Left ventricle myocardium inferior (tissue), 1 donor: Measurements from ENCODE around the gene C1QTNF5. TPM values are rescaled to one million over a fixed set of nuclear protein-coding genes. Genes with fewer than 3 reads are reported as not detected.

Experiments
- DNase-seq: peaks from one replicate; pipeline ENCODE4 v3.0.0-alpha.2; 2020
- H3K27ac ChIP-seq: fragments of 200-600 bp; replicated peaks from 2 replicates; pipeline ENCODE4 v1.8.0; 2021
- H3K27me3 ChIP-seq: fragments of 200-600 bp; 2 replicates; pipeline ENCODE4 v1.8.0; 2021; ENCODE audit warnings: low read depth
- H3K36me3 ChIP-seq: fragments of 200-600 bp; 2 replicates; pipeline ENCODE4 v1.8.0; 2021
- H3K4me1 ChIP-seq: fragments of 200-600 bp; 2 replicates; pipeline ENCODE4 v1.8.0; 2021
- H3K4me3 ChIP-seq: fragments of 200-600 bp; 2 replicates; pipeline ENCODE4 v1.8.0; 2021; ENCODE audit warnings: mild to moderate bottlenecking, moderate library complexity
- H3K9me3 ChIP-seq: fragments of 200-600 bp; replicated peaks from 2 replicates; pipeline ENCODE4 v1.8.0; 2021
- intact Hi-C: fragments of 100-400 bp; cut with micrococcal nuclease; formaldehyde crosslinking; loops from one replicate; pipeline ENCODE4 v1.11.0; 2022
- microRNA-seq: library from miRNA; unstranded; fragments of <30 nt; microRNA quantifications from one replicate; pipeline ENCODE4 v1.2.0, GENCODE V29; 2020
- total RNA-seq: library from RNA; stranded (reverse); fragmentation: NEBNext Ultra II Directional; extraction: Animal tissue kit (Norgen Biotek cat#: 25700); gene quantifications from one replicate; pipeline ENCODE4 v1.2.1, GENCODE V29; 2021
- TF ChIP-seq, protein P1 (sequence below): fragments of 200-600 bp; IDR thresholded peaks from 2 replicates; pipeline ENCODE4 v1.8.0; 2021; ENCODE audit warnings: antibody characterized with exemption, mild to moderate bottlenecking, borderline replicate concordance
- donor health status: DM: no; HTN: yes; CAD: no; lungs with severe emphysema.

Gene C1QTNF5
- total RNA-seq, 1 donor from 2014 or later, result 14.4 TPM

DNA sequence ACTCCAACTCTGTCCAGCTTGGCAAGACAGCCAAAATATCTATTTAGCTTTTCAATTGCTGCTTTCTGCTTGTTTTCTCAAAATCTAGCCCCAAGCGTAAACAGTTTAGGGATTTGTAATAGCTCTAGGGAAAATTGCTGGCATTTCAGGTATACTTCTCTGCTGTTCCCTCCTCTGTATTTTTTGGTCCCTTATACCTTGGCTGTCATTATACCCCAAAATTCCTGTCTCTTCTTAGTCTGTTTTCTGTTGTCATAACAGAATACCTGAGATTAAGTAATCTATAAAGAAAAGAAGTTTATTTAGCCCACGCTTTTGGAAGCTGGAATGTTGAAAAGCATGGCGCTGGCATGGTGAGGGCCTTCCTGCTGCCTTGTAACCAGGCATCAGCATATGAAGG, 47.2 kb downstream of the C1QTNF5 start:
- Histone ChIP-seq H3K4me3 (no peak overlapping the region), H3K9me3 (peaks cover 8% of the 10 kb centered on the region), H3K4me1 (peaks cover 16% of the 10 kb centered on the region), H3K27me3 (no peaks in the 10 kb centered on the region), H3K36me3 (peaks cover 39% of the 10 kb centered on the region), H3K27ac (no peak overlapping the region)
- intact Hi-C loops, result no loop called here
- TF ChIP-seq, protein P1, sequence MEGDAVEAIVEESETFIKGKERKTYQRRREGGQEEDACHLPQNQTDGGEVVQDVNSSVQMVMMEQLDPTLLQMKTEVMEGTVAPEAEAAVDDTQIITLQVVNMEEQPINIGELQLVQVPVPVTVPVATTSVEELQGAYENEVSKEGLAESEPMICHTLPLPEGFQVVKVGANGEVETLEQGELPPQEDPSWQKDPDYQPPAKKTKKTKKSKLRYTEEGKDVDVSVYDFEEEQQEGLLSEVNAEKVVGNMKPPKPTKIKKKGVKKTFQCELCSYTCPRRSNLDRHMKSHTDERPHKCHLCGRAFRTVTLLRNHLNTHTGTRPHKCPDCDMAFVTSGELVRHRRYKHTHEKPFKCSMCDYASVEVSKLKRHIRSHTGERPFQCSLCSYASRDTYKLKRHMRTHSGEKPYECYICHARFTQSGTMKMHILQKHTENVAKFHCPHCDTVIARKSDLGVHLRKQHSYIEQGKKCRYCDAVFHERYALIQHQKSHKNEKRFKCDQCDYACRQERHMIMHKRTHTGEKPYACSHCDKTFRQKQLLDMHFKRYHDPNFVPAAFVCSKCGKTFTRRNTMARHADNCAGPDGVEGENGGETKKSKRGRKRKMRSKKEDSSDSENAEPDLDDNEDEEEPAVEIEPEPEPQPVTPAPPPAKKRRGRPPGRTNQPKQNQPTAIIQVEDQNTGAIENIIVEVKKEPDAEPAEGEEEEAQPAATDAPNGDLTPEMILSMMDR, result no peak
- DNase-seq, result no peak

DNA sequence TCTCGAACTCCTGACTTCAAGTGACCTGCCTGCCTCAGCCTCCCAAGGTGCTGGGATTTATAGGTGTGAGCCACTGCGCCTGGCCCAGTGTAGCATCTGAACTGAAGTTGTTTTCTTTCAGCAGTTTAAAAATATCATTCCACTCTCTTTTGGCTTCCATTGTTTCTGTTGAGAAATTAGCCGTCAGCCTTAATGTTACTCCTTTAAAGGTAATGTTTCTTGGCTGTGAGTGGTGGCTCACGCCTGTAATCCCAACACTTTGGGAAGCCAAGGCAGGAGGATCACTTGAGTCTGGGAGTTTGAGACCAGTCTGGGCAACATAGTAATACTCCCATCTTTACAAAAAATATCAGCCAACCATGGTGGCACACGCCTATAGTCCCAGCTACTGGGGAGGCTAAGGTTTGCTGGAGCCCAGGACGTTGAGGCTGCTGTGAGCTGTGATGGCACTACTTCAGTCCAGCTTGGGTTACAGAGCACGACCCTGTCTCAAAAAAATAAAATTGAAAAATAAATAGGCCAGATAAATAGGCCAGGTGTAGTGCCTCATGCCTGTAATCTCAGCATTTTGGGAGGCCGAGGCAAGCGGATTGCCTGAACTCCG, 49.7 kb downstream of the C1QTNF5 start:
- intact Hi-C loops, result no loop called here
- Histone ChIP-seq H3K36me3 (peaks cover 35% of the 10 kb centered on the region), H3K27me3 (no peaks in the 10 kb centered on the region), H3K4me1 (no peaks in the 10 kb centered on the region), H3K27ac (no peak overlapping the region), H3K9me3 (peaks cover 8% of the 10 kb centered on the region), H3K4me3 (no peak overlapping the region)
- DNase-seq, result no peak
- TF ChIP-seq, protein P1, result no peak

Small RNA genes within 50 kb of the gene (microRNA-seq; reads per million reads assigned to microRNA genes)
- gene MIR6756, result not detected

Other genes starting within 250 kb of the C1QTNF5 start
- gene DPAGT1, start 239.0 kb downstream of the C1QTNF5 start, total RNA-seq, result 15.4 TPM
- 10.8 TPM for gene C2CD2L, start 233.5 kb downstream of the C1QTNF5 start, total RNA-seq
- 13.9 TPM for gene HINFP, start 219.3 kb downstream of the C1QTNF5 start, total RNA-seq
- gene ABCG4, start 191.8 kb downstream of the C1QTNF5 start, total RNA-seq, result 1.8 TPM
- 32.2 TPM for gene NLRX1, start 172.2 kb downstream of the C1QTNF5 start, total RNA-seq
- gene NHERF4, start 155.4 kb downstream of the C1QTNF5 start, total RNA-seq, result not detected
- gene CBL, start 134.5 kb downstream of the C1QTNF5 start, total RNA-seq, result 7.0 TPM
- gene MCAM, start 23.8 kb downstream of the C1QTNF5 start, total RNA-seq, result 59.2 TPM
- gene RNF26, start 6.4 kb downstream of the C1QTNF5 start, total RNA-seq, result 14.0 TPM
- not detected for gene MFRP, start 5.8 kb upstream of the C1QTNF5 start, total RNA-seq
- gene USP2, start 40.8 kb upstream of the C1QTNF5 start, total RNA-seq, result 135 TPM
- gene THY1, start 82.3 kb upstream of the C1QTNF5 start, total RNA-seq, result 0.91 TPM